ENCODE measurements around the gene MLLT10.
A peak's percentile ranks its signal among the peaks of the same experiment; 100 is the strongest.

MLLT10 gene

GRCh38 chr10:21498986-21499385 is 35.0 kb upstream of the MLLT10 start:
- no peaks in the 10 kb centered on the region for H3K36me3 ChIP-seq
- H3K9ac ChIP-seq: no peak overlapping the region
- H3K27me3 ChIP-seq: peaks cover 100% of the 10 kb centered on the region in 11 experiments
- H3K27ac ChIP-seq: no peak overlapping the region
- peaks cover 0 to 12% (median 0%) of the 10 kb centered on the region in 11 experiments; a peak in 3 of 22 replicates for H3K9me3 ChIP-seq (replicated peaks in 1 of 11)
- no peak overlapping the region for H3K4me3 ChIP-seq
- H4K20me1 ChIP-seq: peaks cover 0 to 85% (median 63%) of the 10 kb centered on the region in 11 experiments; a peak in 18 of 22 replicates
- TF ChIP-seq Cebpa-rat (IDR thresholded peaks at IDR 0.05): no peak
- H3K4me1 ChIP-seq: peaks cover 28 to 35% (median 30%) of the 10 kb centered on the region in 10 experiments
- no peak overlapping the region for H3K4me2 ChIP-seq

GRCh38 chr10:21499701-21500577 is 34.1 kb upstream of the MLLT10 start:
- Histone ChIP-seq H3K9ac (no peak overlapping the region), H3K4me1 (peaks cover 19 to 26% (median 21%) of the 10 kb centered on the region in 10 experiments), H3K4me3 (peak overlapping the region in 2 of 10 experiments; percentile 0 to 21; a peak in 1 of 20 replicates), H3K36me3 (no peaks in the 10 kb centered on the region), H3K27ac (no peak overlapping the region), H3K4me2 (peak overlapping the region in 4 of 11 experiments; percentile 3 to 42 (median 37); a peak in 5 of 22 replicates), H4K20me1 (peaks cover 0 to 78% (median 54%) of the 10 kb centered on the region in 11 experiments; a peak in 18 of 22 replicates), H3K27me3 (peaks cover 100% of the 10 kb centered on the region in 11 experiments), H3K9me3 (replicated peaks in 1 of 11) (peaks cover 0 to 12% (median 0%) of the 10 kb centered on the region in 11 experiments; a peak in 3 of 22 replicates)
- no peak for TF ChIP-seq Cebpa-rat (IDR thresholded peaks at IDR 0.05)

- H3K9ac ChIP-seq: no peak overlapping the region
- H3K4me3 ChIP-seq: peak overlapping the region in 2 of 10 experiments; percentile 0 to 21; a peak in 1 of 20 replicates
- H3K36me3 ChIP-seq: no peaks in the 10 kb centered on the region
- H3K27me3 ChIP-seq: peaks cover 100% of the 10 kb centered on the region in 11 experiments
- no peak overlapping the region for H3K27ac ChIP-seq
- H4K20me1 ChIP-seq: peaks cover 0 to 72% (median 50%) of the 10 kb centered on the region in 11 experiments; a peak in 18 of 22 replicates
- no peak for TF ChIP-seq Cebpa-rat (IDR thresholded peaks at IDR 0.05)
- peaks cover 13 to 20% (median 15%) of the 10 kb centered on the region in 10 experiments for H3K4me1 ChIP-seq
- H3K9me3 ChIP-seq (replicated peaks in 1 of 11): peaks cover 0 to 12% (median 0%) of the 10 kb centered on the region in 11 experiments; a peak in 3 of 22 replicates
- H3K4me2 ChIP-seq: peak overlapping the region in 4 of 11 experiments; percentile 3 to 42 (median 37); a peak in 3 of 22 replicates
These were observed 33.5 kb upstream of the MLLT10 start for GRCh38 chr10:21500578-21500910.

GRCh38 chr10:21501091-21501490 is 32.9 kb upstream of the MLLT10 start:
- Histone ChIP-seq H3K27ac (no peak overlapping the region), H3K27me3 (peaks cover 100% of the 10 kb centered on the region in 11 experiments), H3K9ac (no peak overlapping the region), H4K20me1 (peaks cover 0 to 77% (median 51%) of the 10 kb centered on the region in 11 experiments; a peak in 18 of 22 replicates), H3K36me3 (no peaks in the 10 kb centered on the region), H3K4me1 (peaks cover 11 to 19% (median 13%) of the 10 kb centered on the region in 10 experiments), H3K9me3 (replicated peaks in 1 of 11) (peaks cover 0 to 12% (median 0%) of the 10 kb centered on the region in 11 experiments; a peak in 3 of 22 replicates), H3K4me2 (no peak overlapping the region), H3K4me3 (no peak overlapping the region)
- TF ChIP-seq Cebpa-rat (IDR thresholded peaks at IDR 0.05): no peak

GRCh38 chr10:21501731-21502347 is 32.2 kb upstream of the MLLT10 start:
- H3K27me3 ChIP-seq: peaks cover 100% of the 10 kb centered on the region in 11 experiments

GRCh38 chr10:21502348-21502740 is 31.7 kb upstream of the MLLT10 start:
- TF ChIP-seq Cebpa-rat (IDR thresholded peaks at IDR 0.05): no peak
- Histone ChIP-seq H3K4me2 (no peak overlapping the region), H3K4me3 (no peak overlapping the region), H3K27me3 (peaks cover 100% of the 10 kb centered on the region in 11 experiments), H3K9ac (no peak overlapping the region), H3K36me3 (no peaks in the 10 kb centered on the region), H3K9me3 (replicated peaks in 1 of 11) (peaks cover 0 to 12% (median 0%) of the 10 kb centered on the region in 11 experiments; a peak in 3 of 22 replicates), H4K20me1 (peaks cover 0 to 77% (median 42%) of the 10 kb centered on the region in 11 experiments; a peak in 18 of 22 replicates), H3K4me1 (peaks cover 0 to 10% (median under 1%) of the 10 kb centered on the region in 10 experiments; a peak in 11 of 20 replicates), H3K27ac (no peak overlapping the region)

More at GRCh38 chr10:21501731-21502347, 32.2 kb upstream of the MLLT10 start:
- no peak for TF ChIP-seq Cebpa-rat (IDR thresholded peaks at IDR 0.05)
- Histone ChIP-seq H3K27ac (no peak overlapping the region), H4K20me1 (peaks cover 0 to 78% (median 47%) of the 10 kb centered on the region in 11 experiments; a peak in 18 of 22 replicates), H3K4me3 (no peak overlapping the region), H3K36me3 (no peaks in the 10 kb centered on the region), H3K9me3 (replicated peaks in 1 of 11) (peaks cover 0 to 12% (median 0%) of the 10 kb centered on the region in 11 experiments; a peak in 3 of 22 replicates), H3K4me2 (no peak overlapping the region), H3K9ac (no peak overlapping the region), H3K4me1 (peaks cover 4 to 15% (median 5%) of the 10 kb centered on the region in 10 experiments)

GRCh38 chr10:21503542-21503941 is 30.5 kb upstream of the MLLT10 start:
- TF ChIP-seq Cebpa-rat (IDR thresholded peaks at IDR 0.05): no peak
- peaks cover 0 to 9% (median 0%) of the 10 kb centered on the region in 10 experiments; a peak in 4 of 20 replicates for H3K4me1 ChIP-seq
- no peak overlapping the region for H3K4me2 ChIP-seq
- H3K27ac ChIP-seq: no peak overlapping the region
- no peak overlapping the region for H3K4me3 ChIP-seq
- H4K20me1 ChIP-seq: peaks cover 0 to 74% (median 44%) of the 10 kb centered on the region in 11 experiments; a peak in 17 of 22 replicates
- no peak overlapping the region for H3K9ac ChIP-seq
- H3K27me3 ChIP-seq: peaks cover 100% of the 10 kb centered on the region in 11 experiments
- peaks cover 0 to 12% (median 0%) of the 10 kb centered on the region in 11 experiments; a peak in 3 of 22 replicates for H3K9me3 ChIP-seq (replicated peaks in 1 of 11)
- H3K36me3 ChIP-seq: no peaks in the 10 kb centered on the region

GRCh38 chr10:21505711-21506278 is 28.2 kb upstream of the MLLT10 start:
- no peak overlapping the region for H3K4me2 ChIP-seq
- H3K27ac ChIP-seq: no peak overlapping the region

More at GRCh38 chr10:21505711-21506278, 28.2 kb upstream of the MLLT10 start:
- no peaks in the 10 kb centered on the region for H3K36me3 ChIP-seq
- peaks cover 100% of the 10 kb centered on the region in 11 experiments for H3K27me3 ChIP-seq
- H3K9me3 ChIP-seq (replicated peaks in 1 of 11): peaks cover 0 to 8% (median 0%) of the 10 kb centered on the region in 11 experiments; a peak in 5 of 22 replicates
- no peak overlapping the region for H3K4me3 ChIP-seq
- H3K4me1 ChIP-seq: no peaks in the 10 kb centered on the region
- H3K9ac ChIP-seq: no peak overlapping the region
- no peak for TF ChIP-seq Cebpa-rat (IDR thresholded peaks at IDR 0.05)
- H4K20me1 ChIP-seq: peaks cover 0 to 74% (median 39%) of the 10 kb centered on the region in 11 experiments; a peak in 16 of 22 replicates

All from BLaER1 treated with 17β-estradiol and CSF1 and Interleukin-3, amounts not matched to agents 10 nM and 100 nM (cell line).